ENCODE data around the gene SLC6A18. TPM values are rescaled to one million over a fixed set of nuclear protein-coding genes. Genes with fewer than 3 reads are reported as not detected.

The SLC6A18 gene
- total and polyA plus RNA-seq, 10 of the 15 experiments (the other 5 are each of a cell fraction or from before 2014, with no cell fraction given): not detected

GRCh38 chr5:1270933-1271914 is 46.0 kb downstream of the SLC6A18 start:
- SMC1A ChIA-PET (ENCODE audit: uncharacterized antibody, unreplicated experiment): no interaction called here
- H3K9ac ChIP-seq (ENCODE audit: control insufficient read depth, insufficient read depth, low read length): no peak overlapping the region
- H3K79me2 ChIP-seq (ENCODE audit: control insufficient read depth, insufficient read depth, low read length): no peaks in the 10 kb centered on the region
- no peaks in the 10 kb centered on the region; the same call in 2 of the 3 replicates for H3K9me3 ChIP-seq (replicated peaks; ENCODE audit: control insufficient read depth, insufficient read depth, low read length)
- ATAC-seq (no peak), FAIRE-seq (no peak), DNase-seq (ENCODE audit: low read depth, low spot score) (no peak)
- 77% methylated on average over 39 of the region's 39 CpGs for WGBS (ENCODE audit: insufficient coverage, insufficient replicate concordance, low lambda C conversion rate, missing lambda C conversion rate)
- RAD21 ChIA-PET (ENCODE audit: unreplicated experiment): no interaction called here
- H3K27me3 ChIP-seq (replicated peaks in 1 of 2; ENCODE audit: control insufficient read depth in 2 of 2, insufficient read depth in 2 of 2, low read length in 1 of 2): no peaks in the 10 kb centered on the region
- H4K20me1 ChIP-seq (ENCODE audit: control insufficient read depth, insufficient read depth): no peaks in the 10 kb centered on the region; the same call in 1 of the 2 replicates
- H3K4me2 ChIP-seq (ENCODE audit: control insufficient read depth, insufficient read depth): no peak overlapping the region
- H3K4me3 ChIP-seq: no peak overlapping the region
- intact Hi-C loops (cut with micrococcal nuclease; ENCODE audit: unreplicated experiment) (no loop called here), in situ Hi-C loops (cut with MboI) (no loop called here)
- H3K27ac ChIP-seq (ENCODE audit: control insufficient read depth, insufficient read depth): no peak overlapping the region
- peaks cover 3% of the 10 kb centered on the region; the same call in 1 of the 2 replicates for H3K4me1 ChIP-seq (ENCODE audit: control insufficient read depth, insufficient read depth, low read length)
- CTCF ChIA-PET: no interaction called here
- no peak for TF ChIP-seq NBN (IDR thresholded peaks at IDR 0.05)
- TF ChIP-seq BCL11A (IDR thresholded peaks at IDR 0.05; ENCODE audit: low read depth, low read length): no peak
- TF ChIP-seq CBFB (IDR thresholded peaks at IDR 0.05; ENCODE audit: low read depth): no peak
- TF ChIP-seq ZNF622 (IDR thresholded peaks at IDR 0.05): no peak
- TF ChIP-seq CBX3 (IDR thresholded peaks at IDR 0.05; ENCODE audit: borderline replicate concordance, low read depth): no peak
- no peak for TF ChIP-seq EGR1 (IDR thresholded peaks at IDR 0.05; ENCODE audit: borderline replicate concordance in 1 of 2, low read depth in 2 of 2, low read length in 2 of 2)
- no peak for TF ChIP-seq IKZF2 (IDR thresholded peaks at IDR 0.05)
- TF ChIP-seq ZBTB40 (IDR thresholded peaks at IDR 0.05; ENCODE audit: borderline replicate concordance): no peak
- no peak for TF ChIP-seq SMARCA5 (IDR thresholded peaks at IDR 0.05)
- TF ChIP-seq BCL3 (IDR thresholded peaks at IDR 0.05; ENCODE audit: borderline replicate concordance, insufficient read depth, low read depth, low read length, poor library complexity, severe bottlenecking): no peak
- no peak for TF ChIP-seq SMAD5 (IDR thresholded peaks at IDR 0.05; ENCODE audit: low read depth)
- TF ChIP-seq SREBF2 (IDR thresholded peaks at IDR 0.05; ENCODE audit: low read length): no peak
- no peak for TF ChIP-seq MTA3 (IDR thresholded peaks at IDR 0.05; ENCODE audit: borderline replicate concordance, low read length)
- TF ChIP-seq NFYB (IDR thresholded peaks at IDR 0.05; ENCODE audit: insufficient read depth, low read depth, low read length): no peak
- no peak for TF ChIP-seq SP1 (IDR thresholded peaks at IDR 0.05; ENCODE audit: low read depth, low read length)
- H2AFZ ChIP-seq (ENCODE audit: control insufficient read depth, low read depth, low read length): no peak overlapping the region
- peaks cover 0 to 16% of the 10 kb centered on the region in 2 experiments; a peak in 2 of 4 replicates for H3K36me3 ChIP-seq (ENCODE audit: control insufficient read depth in 2 of 2, insufficient read depth in 2 of 2, low read length in 1 of 2)
- POLR2A ChIA-PET: no interaction called here
- BruUV-seq (replicated peaks): no TSS peak
